Measurements from ENCODE around the gene CKAP2L.
"Not testable (repeated sequence)": the region's sequence is repeated elsewhere in the genome, so short reads cannot be mapped to it uniquely, and the experiment has no call there.

CKAP2L gene

DNA sequence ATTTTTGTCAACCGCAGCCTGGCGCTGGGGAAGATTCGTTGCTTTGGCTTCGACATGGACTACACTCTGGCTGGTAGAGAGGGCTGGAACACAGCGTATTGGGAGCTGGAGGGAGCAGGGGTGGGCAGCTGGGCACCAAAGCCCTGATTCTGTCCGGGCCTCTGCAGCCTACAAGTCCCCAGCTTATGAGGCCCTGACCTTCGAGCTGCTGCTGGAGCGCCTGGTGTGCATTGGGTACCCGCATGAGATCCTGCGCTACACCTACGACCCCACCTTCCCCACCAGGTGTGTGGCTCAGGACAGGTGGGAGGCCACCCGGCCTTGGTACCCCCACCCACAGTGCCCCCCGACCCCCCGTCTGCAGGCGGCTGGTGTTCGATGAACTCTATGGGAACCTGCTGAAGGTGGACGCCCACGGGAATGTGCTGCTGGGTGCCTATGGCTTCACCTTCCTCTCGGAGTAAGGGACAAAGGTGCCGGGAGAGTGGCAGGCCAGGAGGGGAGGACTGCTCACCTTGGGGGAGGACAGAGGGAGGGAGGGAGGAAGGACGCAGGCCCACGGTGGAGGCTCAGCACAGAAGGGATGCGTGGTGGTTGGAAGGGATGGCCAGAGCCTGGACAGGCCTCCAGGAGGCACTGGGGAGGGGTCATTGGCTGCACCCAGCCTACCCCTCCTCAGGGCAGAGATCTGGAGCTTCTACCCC lies 42.4 kb downstream of the CKAP2L start:
- Histone ChIP-seq H3K9ac (ENCODE audit: low read length) (no peak overlapping the region), H3K27ac (ENCODE audit: low read length) (no peak overlapping the region), H4K20me1 (ENCODE audit: insufficient read depth, low read length) (no peaks in the 10 kb centered on the region), H3K4me2 (ENCODE audit: low read length) (no peak overlapping the region), H3K36me3 (replicated peaks; ENCODE audit: low read depth, low read length) (no peaks in the 10 kb centered on the region), H3K4me3 (ENCODE audit: low read length) (no peak overlapping the region), H2AFZ (ENCODE audit: low read depth, low read length) (no peak overlapping the region), H3K4me1 (ENCODE audit: low read length) (peaks cover 28% of the 10 kb centered on the region), H3K79me2 (ENCODE audit: low read length) (no peaks in the 10 kb centered on the region), H3K27me3 (ENCODE audit: low read depth, low read length) (no peaks in the 10 kb centered on the region), H3K9me3 (ENCODE audit: insufficient read depth, low read length) (no peaks in the 10 kb centered on the region)
- TF ChIP-seq EZH2phosphoT487 (IDR thresholded peaks at IDR 0.05; ENCODE audit: low read depth), result no peak
- TF ChIP-seq, protein P1, sequence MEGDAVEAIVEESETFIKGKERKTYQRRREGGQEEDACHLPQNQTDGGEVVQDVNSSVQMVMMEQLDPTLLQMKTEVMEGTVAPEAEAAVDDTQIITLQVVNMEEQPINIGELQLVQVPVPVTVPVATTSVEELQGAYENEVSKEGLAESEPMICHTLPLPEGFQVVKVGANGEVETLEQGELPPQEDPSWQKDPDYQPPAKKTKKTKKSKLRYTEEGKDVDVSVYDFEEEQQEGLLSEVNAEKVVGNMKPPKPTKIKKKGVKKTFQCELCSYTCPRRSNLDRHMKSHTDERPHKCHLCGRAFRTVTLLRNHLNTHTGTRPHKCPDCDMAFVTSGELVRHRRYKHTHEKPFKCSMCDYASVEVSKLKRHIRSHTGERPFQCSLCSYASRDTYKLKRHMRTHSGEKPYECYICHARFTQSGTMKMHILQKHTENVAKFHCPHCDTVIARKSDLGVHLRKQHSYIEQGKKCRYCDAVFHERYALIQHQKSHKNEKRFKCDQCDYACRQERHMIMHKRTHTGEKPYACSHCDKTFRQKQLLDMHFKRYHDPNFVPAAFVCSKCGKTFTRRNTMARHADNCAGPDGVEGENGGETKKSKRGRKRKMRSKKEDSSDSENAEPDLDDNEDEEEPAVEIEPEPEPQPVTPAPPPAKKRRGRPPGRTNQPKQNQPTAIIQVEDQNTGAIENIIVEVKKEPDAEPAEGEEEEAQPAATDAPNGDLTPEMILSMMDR (IDR thresholded peaks at IDR 0.05; ENCODE audit: low read depth, low read length), result no peak

DNA sequence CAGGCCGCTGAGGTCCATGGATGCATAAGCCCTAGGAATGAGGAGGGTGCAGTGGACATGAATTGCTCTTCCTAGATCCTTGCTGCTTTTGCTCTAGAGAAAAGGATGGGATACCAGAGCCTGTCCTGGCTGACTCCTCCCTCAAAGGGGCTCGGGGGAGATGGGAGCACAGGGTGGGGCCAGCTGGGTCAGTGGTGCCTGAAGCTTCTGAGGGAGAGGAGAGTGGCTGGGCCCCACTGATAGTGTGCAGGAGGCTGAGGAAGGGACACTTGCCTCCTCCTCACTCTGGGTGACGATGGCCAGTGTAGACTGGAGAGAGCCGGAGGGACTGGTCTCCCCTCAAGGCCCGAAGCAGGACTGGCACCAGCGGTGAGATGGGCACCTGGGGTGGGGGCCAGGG lies 43.6 kb downstream of the CKAP2L start, which contains the start of gene NT5DC4:
Gene NT5DC4 (plus strand): TSS at position 236 of the 400 bp plus-strand sequence. CDS start 60 bp downstream, at position 296.
- TF ChIP-seq, protein P1 (IDR thresholded peaks at IDR 0.05; ENCODE audit: low read depth, low read length), result no peak
- no peak for TF ChIP-seq EZH2phosphoT487 (IDR thresholded peaks at IDR 0.05; ENCODE audit: low read depth)
- H3K79me2 ChIP-seq (ENCODE audit: low read length), result no peaks in the 10 kb centered on the region

DNA sequence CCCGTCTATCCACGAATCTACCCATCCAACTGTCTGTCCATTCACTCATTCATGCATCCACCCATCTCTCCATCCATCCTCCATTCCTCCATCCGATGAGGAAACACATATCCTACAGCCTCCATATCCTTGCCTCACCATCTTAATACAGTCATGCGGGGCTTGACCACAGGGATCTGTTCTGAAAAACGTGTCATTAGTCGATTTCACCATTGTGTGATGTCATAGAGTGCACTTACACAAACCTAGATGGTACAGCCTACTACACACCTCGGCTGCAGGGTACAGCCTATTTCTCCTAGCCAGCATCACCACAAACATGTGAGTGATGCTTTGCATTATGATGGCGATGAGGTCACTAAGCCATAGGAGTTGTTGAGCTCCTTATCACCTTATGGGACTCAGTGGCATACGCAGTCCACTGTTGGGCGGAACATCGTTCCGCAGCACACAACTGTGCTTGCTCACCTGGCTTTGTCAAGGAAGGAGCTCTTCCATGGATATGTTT lies 45.5 kb downstream of the CKAP2L start:
- H3K9me3 ChIP-seq (ENCODE audit: insufficient read depth, low read length), result no peaks in the 10 kb centered on the region
- no peaks in the 10 kb centered on the region; the same call in 1 of the 2 replicates for H3K4me1 ChIP-seq (ENCODE audit: low read length)
- H2AFZ ChIP-seq (ENCODE audit: low read depth, low read length), result no peak overlapping the region
- H3K27ac ChIP-seq (ENCODE audit: low read length), result no peak overlapping the region
- H3K4me2 ChIP-seq (ENCODE audit: low read length), result no peak overlapping the region
- H3K36me3 ChIP-seq (replicated peaks; ENCODE audit: low read depth, low read length), result no peaks in the 10 kb centered on the region
- TF ChIP-seq EZH2phosphoT487 (IDR thresholded peaks at IDR 0.05; ENCODE audit: low read depth), result no peak
- TF ChIP-seq, protein P1 (IDR thresholded peaks at IDR 0.05; ENCODE audit: low read depth, low read length), result no peak
- no peak overlapping the region for H3K9ac ChIP-seq (ENCODE audit: low read length)
- no peaks in the 10 kb centered on the region for H4K20me1 ChIP-seq (ENCODE audit: insufficient read depth, low read length)
- H3K27me3 ChIP-seq (ENCODE audit: low read depth, low read length), result no peaks in the 10 kb centered on the region
- H3K4me3 ChIP-seq (ENCODE audit: low read length), result no peak overlapping the region
- no peaks in the 10 kb centered on the region for H3K79me2 ChIP-seq (ENCODE audit: low read length)

More for the DNA sequence above, 43.6 kb downstream of the CKAP2L start, which contains the start of gene NT5DC4:
- no peak within 1 kb of the TSS for H3K4me2 ChIP-seq (ENCODE audit: low read length)
- H4K20me1 ChIP-seq (ENCODE audit: insufficient read depth, low read length), result no peaks in the 10 kb centered on the region
- no peaks in the 10 kb centered on the region for H3K9me3 ChIP-seq (ENCODE audit: insufficient read depth, low read length)
- H3K4me1 ChIP-seq (ENCODE audit: low read length), result peaks cover 18% of the 10 kb centered on the region
- H3K27ac ChIP-seq (ENCODE audit: low read length), result no peak within 1 kb of the TSS
- no peak within 1 kb of the TSS for H3K4me3 ChIP-seq (ENCODE audit: low read length)
- H3K9ac ChIP-seq (ENCODE audit: low read length), result no peak within 1 kb of the TSS
- no peak within 1 kb of the TSS for H2AFZ ChIP-seq (ENCODE audit: low read depth, low read length)
- no peaks in the 10 kb centered on the region for H3K27me3 ChIP-seq (ENCODE audit: low read depth, low read length)
- no peaks in the 10 kb centered on the region for H3K36me3 ChIP-seq (replicated peaks; ENCODE audit: low read depth, low read length)

DNA sequence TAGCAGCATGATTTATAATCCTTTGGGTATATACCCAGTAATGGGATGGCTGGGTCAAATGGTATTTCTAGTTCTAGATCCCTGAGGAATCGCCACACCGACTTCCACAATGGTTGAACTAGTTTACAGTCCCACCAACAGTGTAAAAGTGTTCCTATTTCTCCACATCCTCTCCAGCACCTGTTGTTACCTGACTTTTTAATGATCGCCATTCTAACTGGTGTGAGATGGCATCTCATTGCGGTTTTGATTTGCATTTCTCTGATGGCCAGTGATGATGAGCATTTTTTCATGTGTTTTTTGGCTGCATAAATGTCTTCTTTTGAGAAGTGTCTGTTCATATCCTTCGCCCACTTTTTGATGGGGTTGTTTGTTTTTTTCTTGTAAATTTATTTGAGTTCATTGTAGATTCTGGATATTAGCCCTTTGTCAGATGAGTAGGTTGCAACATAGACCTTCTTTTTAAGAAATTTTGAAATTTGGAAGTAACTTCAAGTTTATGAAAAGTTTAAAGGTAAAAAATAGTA lies 47.5 kb downstream of the CKAP2L start:
- H3K36me3 ChIP-seq (replicated peaks; ENCODE audit: low read depth, low read length); H3K27ac ChIP-seq (ENCODE audit: low read length); H3K79me2 ChIP-seq (ENCODE audit: low read length); H3K4me2 ChIP-seq (ENCODE audit: low read length); H3K4me3 ChIP-seq (ENCODE audit: low read length); H3K27me3 ChIP-seq (ENCODE audit: low read depth, low read length); H3K9ac ChIP-seq (ENCODE audit: low read length); H3K9me3 ChIP-seq (ENCODE audit: insufficient read depth, low read length); H2AFZ ChIP-seq (ENCODE audit: low read depth, low read length); H4K20me1 ChIP-seq (ENCODE audit: insufficient read depth, low read length); H3K4me1 ChIP-seq (ENCODE audit: low read length): not testable (repeated sequence)

DNA sequence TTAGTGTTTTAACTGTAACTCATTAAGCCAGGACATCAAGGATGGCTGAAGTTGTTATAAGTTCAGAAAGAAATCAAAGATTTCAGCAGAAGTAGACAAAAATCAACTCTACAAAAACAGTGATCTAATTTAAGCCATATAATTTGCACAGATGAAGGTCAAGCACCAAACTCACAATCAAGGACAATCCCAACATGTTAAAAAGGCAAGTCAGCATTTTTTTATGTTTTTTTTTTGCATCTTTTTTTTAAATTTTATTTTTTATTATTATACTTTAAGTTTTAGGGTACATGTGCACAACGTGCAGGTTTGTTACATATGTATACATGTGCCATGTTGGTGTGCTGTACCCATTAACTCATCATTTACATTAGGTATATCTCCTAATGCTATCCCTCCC lies 48.3 kb downstream of the CKAP2L start:
- not testable (repeated sequence) for H3K9me3 ChIP-seq (ENCODE audit: insufficient read depth, low read length); H3K27me3 ChIP-seq (ENCODE audit: low read depth, low read length); H3K27ac ChIP-seq (ENCODE audit: low read length); H3K9ac ChIP-seq (ENCODE audit: low read length); H3K36me3 ChIP-seq (replicated peaks; ENCODE audit: low read depth, low read length); H3K4me3 ChIP-seq (ENCODE audit: low read length); H3K4me1 ChIP-seq (ENCODE audit: low read length); H4K20me1 ChIP-seq (ENCODE audit: insufficient read depth, low read length); H3K79me2 ChIP-seq (ENCODE audit: low read length); H2AFZ ChIP-seq (ENCODE audit: low read depth, low read length); H3K4me2 ChIP-seq (ENCODE audit: low read length)

Data from OCI-LY3 (cell line).